Measurements from ENCODE around the gene HRH2.

Gene HRH2

GRCh38 chr5:175682664-175683063, 24.8 kb downstream of the HRH2 start:
- no peaks in the 10 kb centered on the region for H3K9me3 Mint-ChIP-seq
- no peak overlapping the region for H3K27ac Mint-ChIP-seq (ENCODE audit: low read depth)
- ATAC-seq (replicated peaks; ENCODE audit: extremely low read depth, poor library complexity, severe bottlenecking) (no peak), DNase-seq (ENCODE audit: low spot score in 2 of 2) (no peak)
- no peaks in the 10 kb centered on the region for H3K4me1 Mint-ChIP-seq
- H3K36me3 Mint-ChIP-seq (ENCODE audit: insufficient read depth) = peaks cover 10% of the 10 kb centered on the region
- H3K27me3 Mint-ChIP-seq = peaks cover 5% of the 10 kb centered on the region
- no peak overlapping the region for H3K4me3 Mint-ChIP-seq

- Mint-ChIP-seq H3K4me3 (no peak overlapping the region), H3K27me3 (no peaks in the 10 kb centered on the region), H3K27ac (ENCODE audit: low read depth) (no peak overlapping the region), H3K4me1 (no peaks in the 10 kb centered on the region), H3K9me3 (no peaks in the 10 kb centered on the region), H3K36me3 (ENCODE audit: insufficient read depth) (peaks cover 10% of the 10 kb centered on the region)
- no peak for ATAC-seq (replicated peaks; ENCODE audit: extremely low read depth, poor library complexity, severe bottlenecking)
- DNase-seq (ENCODE audit: low spot score in 2 of 2) = no peak
Measured at GRCh38 chr5:175683231-175683630, 25.4 kb downstream of the HRH2 start.

GRCh38 chr5:175683921-175684320, 26.1 kb downstream of the HRH2 start:
- no peak for DNase-seq (ENCODE audit: low spot score in 2 of 2)
- H3K27ac Mint-ChIP-seq (ENCODE audit: low read depth) = no peak overlapping the region
- H3K36me3 Mint-ChIP-seq (ENCODE audit: insufficient read depth) = peaks cover 10% of the 10 kb centered on the region
- H3K27me3 Mint-ChIP-seq = no peaks in the 10 kb centered on the region
- ATAC-seq (replicated peaks; ENCODE audit: extremely low read depth, poor library complexity, severe bottlenecking) = no peak
- no peaks in the 10 kb centered on the region for H3K9me3 Mint-ChIP-seq
- H3K4me1 Mint-ChIP-seq = no peaks in the 10 kb centered on the region
- no peak overlapping the region for H3K4me3 Mint-ChIP-seq

GRCh38 chr5:175684931-175685330, 27.1 kb downstream of the HRH2 start:
- Mint-ChIP-seq H3K27ac (ENCODE audit: low read depth) (no peak overlapping the region), H3K9me3 (no peaks in the 10 kb centered on the region), H3K36me3 (ENCODE audit: insufficient read depth) (peaks cover 10% of the 10 kb centered on the region), H3K4me3 (no peak overlapping the region), H3K27me3 (no peaks in the 10 kb centered on the region), H3K4me1 (no peaks in the 10 kb centered on the region)
- DNase-seq (ENCODE audit: low spot score in 2 of 2) (no peak), ATAC-seq (replicated peaks; ENCODE audit: extremely low read depth, poor library complexity, severe bottlenecking) (no peak)

GRCh38 chr5:175685701-175686350, 28.0 kb downstream of the HRH2 start:
- Mint-ChIP-seq H3K27me3 (no peaks in the 10 kb centered on the region), H3K36me3 (ENCODE audit: insufficient read depth) (peaks cover 10% of the 10 kb centered on the region)

GRCh38 chr5:175686396-175686795, 28.5 kb downstream of the HRH2 start:
- Mint-ChIP-seq H3K36me3 (ENCODE audit: insufficient read depth) (peaks cover 10% of the 10 kb centered on the region), H3K27ac (ENCODE audit: low read depth) (no peak overlapping the region), H3K9me3 (no peaks in the 10 kb centered on the region), H3K27me3 (no peaks in the 10 kb centered on the region), H3K4me1 (peaks cover 4% of the 10 kb centered on the region), H3K4me3 (no peak overlapping the region)
- DNase-seq (ENCODE audit: low spot score in 2 of 2) (no peak), ATAC-seq (replicated peaks; ENCODE audit: extremely low read depth, poor library complexity, severe bottlenecking) (no peak)

More at GRCh38 chr5:175685701-175686350, 28.0 kb downstream of the HRH2 start:
- H3K4me1 Mint-ChIP-seq = peaks cover 1% of the 10 kb centered on the region
- no peak for DNase-seq (ENCODE audit: low spot score in 2 of 2)
- no peaks in the 10 kb centered on the region for H3K9me3 Mint-ChIP-seq
- ATAC-seq (replicated peaks; ENCODE audit: extremely low read depth, poor library complexity, severe bottlenecking) = no peak
- H3K4me3 Mint-ChIP-seq = no peak overlapping the region
- no peak overlapping the region for H3K27ac Mint-ChIP-seq (ENCODE audit: low read depth)

- H3K4me3 Mint-ChIP-seq = no peak overlapping the region
- H3K36me3 Mint-ChIP-seq (ENCODE audit: insufficient read depth) = peaks cover 10% of the 10 kb centered on the region
- DNase-seq (ENCODE audit: low spot score in 2 of 2) = no peak
- no peaks in the 10 kb centered on the region for H3K9me3 Mint-ChIP-seq
- peaks cover 4% of the 10 kb centered on the region for H3K4me1 Mint-ChIP-seq
- ATAC-seq (replicated peaks; ENCODE audit: extremely low read depth, poor library complexity, severe bottlenecking) = no peak
- H3K27me3 Mint-ChIP-seq = no peaks in the 10 kb centered on the region
- no peak overlapping the region for H3K27ac Mint-ChIP-seq (ENCODE audit: low read depth)
Measured at GRCh38 chr5:175686826-175687225, 29.0 kb downstream of the HRH2 start.

- H3K4me1 Mint-ChIP-seq = peaks cover 4% of the 10 kb centered on the region
- no peak overlapping the region for H3K4me3 Mint-ChIP-seq
- no peak for ATAC-seq (replicated peaks; ENCODE audit: extremely low read depth, poor library complexity, severe bottlenecking)
- DNase-seq (ENCODE audit: low spot score in 2 of 2) = no peak
- H3K36me3 Mint-ChIP-seq (ENCODE audit: insufficient read depth) = peaks cover 10% of the 10 kb centered on the region
- H3K9me3 Mint-ChIP-seq = no peaks in the 10 kb centered on the region
- H3K27ac Mint-ChIP-seq (ENCODE audit: low read depth) = no peak overlapping the region
- no peaks in the 10 kb centered on the region for H3K27me3 Mint-ChIP-seq
Measured at GRCh38 chr5:175687231-175687701, 29.4 kb downstream of the HRH2 start.

GRCh38 chr5:175688352-175689146, 30.7 kb downstream of the HRH2 start:
- H3K36me3 Mint-ChIP-seq (ENCODE audit: insufficient read depth) = peaks cover 5% of the 10 kb centered on the region
- no peak for DNase-seq (ENCODE audit: low spot score in 2 of 2)
- H3K27ac Mint-ChIP-seq (ENCODE audit: low read depth) = no peak overlapping the region
- no peaks in the 10 kb centered on the region for H3K9me3 Mint-ChIP-seq
- H3K4me1 Mint-ChIP-seq = peaks cover 4% of the 10 kb centered on the region
- ATAC-seq (replicated peaks; ENCODE audit: extremely low read depth, poor library complexity, severe bottlenecking) = no peak
- no peak overlapping the region for H3K4me3 Mint-ChIP-seq
- no peaks in the 10 kb centered on the region for H3K27me3 Mint-ChIP-seq

- no peaks in the 10 kb centered on the region for H3K36me3 Mint-ChIP-seq (ENCODE audit: insufficient read depth)
- no peak overlapping the region for H3K4me3 Mint-ChIP-seq
- H3K4me1 Mint-ChIP-seq = peaks cover 4% of the 10 kb centered on the region
- no peaks in the 10 kb centered on the region for H3K9me3 Mint-ChIP-seq
- no peaks in the 10 kb centered on the region for H3K27me3 Mint-ChIP-seq
- no peak for ATAC-seq (replicated peaks; ENCODE audit: extremely low read depth, poor library complexity, severe bottlenecking)
- no peak for DNase-seq (ENCODE audit: low spot score in 2 of 2)
- H3K27ac Mint-ChIP-seq (ENCODE audit: low read depth) = no peak overlapping the region
Measured at GRCh38 chr5:175689147-175689991, 31.5 kb downstream of the HRH2 start.

GRCh38 chr5:175690025-175690424, 32.2 kb downstream of the HRH2 start:
- Mint-ChIP-seq H3K27me3 (no peaks in the 10 kb centered on the region), H3K27ac (ENCODE audit: low read depth) (no peak overlapping the region), H3K9me3 (no peaks in the 10 kb centered on the region), H3K4me1 (peaks cover 4% of the 10 kb centered on the region), H3K4me3 (no peak overlapping the region), H3K36me3 (ENCODE audit: insufficient read depth) (no peaks in the 10 kb centered on the region)
- no peak for DNase-seq (ENCODE audit: low spot score in 2 of 2)
- no peak for ATAC-seq (replicated peaks; ENCODE audit: extremely low read depth, poor library complexity, severe bottlenecking)

- no peaks in the 10 kb centered on the region for H3K9me3 Mint-ChIP-seq
- no peaks in the 10 kb centered on the region for H3K27me3 Mint-ChIP-seq
- no peak overlapping the region for H3K4me3 Mint-ChIP-seq
- H3K27ac Mint-ChIP-seq (ENCODE audit: low read depth) = peak overlapping the region; percentile 12
- H3K4me1 Mint-ChIP-seq = peaks cover 4% of the 10 kb centered on the region
- ATAC-seq (replicated peaks; ENCODE audit: extremely low read depth, poor library complexity, severe bottlenecking) = no peak
- H3K36me3 Mint-ChIP-seq (ENCODE audit: insufficient read depth) = no peaks in the 10 kb centered on the region
- DNase-seq (ENCODE audit: low spot score in 2 of 2) = no peak
Measured at GRCh38 chr5:175690586-175690985, 32.7 kb downstream of the HRH2 start.
